T-cell (primary cell): ENCODE data around the gene TSC22D4. TPM values are rescaled to one million over a fixed set of nuclear protein-coding genes. Genes with fewer than 3 reads are reported as not detected.
A peak's percentile ranks its signal among the peaks of the same experiment; 100 is the strongest.

ENCODE experiments used
- ATAC-seq, 4 experiments: fragments of 200-7000 bp in 3 of 4; fragments of 150-1000 bp in 1 of 4; cut with Tn5 transposase; replicated peaks in 1 of 4; 1 replicate in 3 of 4; 2 replicates in 1 of 4; pipeline ENCODE4 v1.10.0; 2021; ENCODE audit warnings: moderate library complexity in 3 of 4, mild to moderate bottlenecking in 2 of 4, moderate number of reproducible peaks in 1 of 4
- CTCF ChIA-PET, 2 donors: fragments of 300-600 bp; sonication (Branson Sonifier 250); formaldehyde crosslinking; loops; one replicate each; lab custom pipeline; 2022; ENCODE audit warnings: antibody characterized with exemption in 2 of 2; lab: Charles Lee
- POLR2A ChIA-PET, 2 donors: fragments of 300-600 bp; sonication (Branson Sonifier 250); formaldehyde crosslinking; loops; one replicate each; lab custom pipeline; 2022; ENCODE audit warnings: antibody characterized with exemption in 2 of 2; lab: Charles Lee
- DNase-seq, 35 experiments: peaks; one replicate each; pipeline versions ENCODE4 v3.0.0 to v3.0.0-alpha.2; 2013 to 2023
- H3K27ac ChIP-seq: one replicate; pipeline ENCODE4 v1.5.1; 2013; ENCODE audit warnings: low read length
- H3K27me3 ChIP-seq, 2 experiments: replicated peaks in 1 of 2; 1 replicate in 1 of 2; 2 replicates in 1 of 2; pipeline versions ENCODE4 v1.6.1 to v1.7.0; 2013; ENCODE audit warnings: low read length in 1 of 2, mixed read lengths in 1 of 2; ENCODE audit not compliant: control insufficient read depth in 2 of 2, insufficient read depth in 2 of 2; ENCODE audit errors: extremely low read depth in 1 of 2
- H3K36me3 ChIP-seq, 2 donors: 1 replicate in 1 of 2; 2 replicates in 1 of 2; pipeline versions ENCODE4 v1.6.1 to v1.7.0; 2013; ENCODE audit warnings: low read length in 1 of 2; ENCODE audit not compliant: control insufficient read depth in 2 of 2, insufficient read depth in 1 of 2; ENCODE audit errors: extremely low read depth in 1 of 2
- H3K4me1 ChIP-seq, 2 experiments: 1 replicate in 1 of 2; 2 replicates in 1 of 2; pipeline versions ENCODE4 v1.6.1 to v1.7.0; 2013; ENCODE audit warnings: low read length in 2 of 2, mixed read lengths in 1 of 2; ENCODE audit not compliant: insufficient read depth in 2 of 2, control insufficient read depth in 1 of 2; ENCODE audit errors: extremely low read depth in 1 of 2
- H3K4me3 ChIP-seq, 2 donors: 1 replicate in 1 of 2; 2 replicates in 1 of 2; pipeline versions ENCODE4 v1.5.1 to v1.7.0; 2013; ENCODE audit warnings: mild to moderate bottlenecking in 2 of 2, low read length in 1 of 2, moderate library complexity in 1 of 2; ENCODE audit not compliant: control insufficient read depth in 1 of 2; ENCODE audit errors: extremely low read depth in 1 of 2
- H3K9me3 ChIP-seq: 2 replicates; pipeline ENCODE4 v1.7.0; 2013
- H3K27ac Mint-ChIP-seq, 2 donors: one replicate each; pipeline ENCODE4 v1.8.0; 2020 to 2021; ENCODE audit warnings: mild to moderate bottlenecking in 2 of 2, mixed read lengths in 2 of 2
- H3K27me3 Mint-ChIP-seq, 2 donors: one replicate each; pipeline ENCODE4 v1.8.0; 2021 to 2022; ENCODE audit warnings: mixed read lengths in 2 of 2
- H3K36me3 Mint-ChIP-seq: one replicate; pipeline ENCODE4 v1.8.0; 2021; ENCODE audit warnings: mixed read lengths
- H3K4me1 Mint-ChIP-seq, 3 donors: one replicate each; pipeline ENCODE4 v1.8.0; 2020 to 2022; ENCODE audit warnings: mixed read lengths in 3 of 3, mild to moderate bottlenecking in 1 of 3
- H3K4me3 Mint-ChIP-seq, 3 donors: one replicate each; pipeline ENCODE4 v1.8.0; 2020 to 2022; ENCODE audit warnings: mild to moderate bottlenecking in 3 of 3, mixed read lengths in 3 of 3, moderate library complexity in 3 of 3
- H3K9me3 Mint-ChIP-seq, 3 donors: one replicate each; pipeline ENCODE4 v1.8.0; 2020 to 2022; ENCODE audit warnings: mixed read lengths in 3 of 3
- WGBS: methylation state at CpG from one replicate; pipeline ENCODE4 v1.1.5; 2013; ENCODE audit warnings: missing lambda C conversion rate; ENCODE audit not compliant: insufficient coverage; 5-methylcytosine and 5-hydroxymethylcytosine counted together
- total RNA-seq, 35 experiments: library from RNA in 6 of 35; stranded (reverse) in 6 of 35; fragments of 120-200 nt in 1 of 35; gene quantifications; one replicate each; pipeline versions ENCODE4 v1.2.1 to v1.2.4 and lab custom pipeline; 2013 to 2026

The TSC22D4 gene
- total RNA-seq, 5 donors from 2014 or later (not counting 1 experiment from before 2014, with no cell fraction given) = 85.2 to 160 (median 148) TPM

DNA sequence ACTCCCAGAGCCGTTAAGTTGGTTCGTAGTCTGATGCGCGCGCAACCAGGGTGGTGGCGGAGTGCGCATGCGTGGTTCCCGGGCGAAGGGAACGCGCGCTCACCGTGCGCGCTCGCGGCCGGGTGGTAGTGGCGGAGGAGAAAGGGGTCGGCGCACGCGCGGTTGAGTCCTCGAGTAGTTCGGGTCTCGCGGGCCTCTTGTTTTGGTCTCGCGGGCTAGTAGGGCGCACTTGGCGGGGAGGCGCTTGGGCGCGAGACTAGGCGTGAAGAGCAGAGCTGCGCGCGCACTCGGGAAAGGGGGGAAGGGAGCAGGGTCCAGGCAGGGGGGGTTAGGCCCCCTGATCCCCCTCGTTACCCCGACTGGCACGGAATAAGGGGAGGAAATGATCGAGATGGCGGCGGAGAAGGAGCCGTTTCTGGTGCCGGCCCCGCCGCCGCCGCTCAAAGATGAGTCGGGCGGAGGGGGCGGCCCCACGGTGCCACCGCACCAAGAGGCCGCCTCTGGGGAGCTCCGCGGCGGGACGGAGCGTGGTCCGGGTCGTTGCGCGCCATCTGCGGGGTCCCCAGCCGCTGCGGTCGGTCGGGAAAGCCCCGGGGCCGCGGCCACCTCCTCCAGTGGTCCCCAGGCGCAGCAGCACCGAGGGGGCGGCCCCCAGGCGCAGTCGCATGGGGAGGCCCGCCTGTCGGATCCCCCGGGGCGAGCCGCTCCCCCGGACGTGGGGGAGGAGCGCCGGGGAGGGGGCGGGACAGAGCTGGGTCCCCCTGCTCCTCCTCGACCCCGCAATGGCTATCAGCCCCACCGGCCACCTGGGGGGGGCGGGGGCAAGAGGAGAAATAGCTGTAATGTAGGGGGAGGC is 49.1 kb downstream of the TSC22D4 start, which contains the start of gene MEPCE:
TSS of gene MEPCE (plus strand) at position 195 of the 856 bp plus-strand sequence. CDS start at position 383, 188 bp downstream.
- H3K27me3 Mint-ChIP-seq = no peaks in the 10 kb centered on the region
- Histone ChIP-seq H3K36me3 (peaks cover 7 to 36% of the 10 kb centered on the region in 2 donors), H3K27me3 (peaks cover 0 to 4% of the 10 kb centered on the region in 2 experiments), H3K4me3 (peak within 1 kb of the TSS; percentile 74 to 99), H3K4me1 (peaks cover 21 to 56% of the 10 kb centered on the region in 2 experiments), H3K27ac (peak within 1 kb of the TSS; percentile 93), H3K9me3 (no peaks in the 10 kb centered on the region)
- H3K4me1 Mint-ChIP-seq = peaks cover 48 to 66% (median 55%) of the 10 kb centered on the region in 3 donors
- no peaks in the 10 kb centered on the region for H3K9me3 Mint-ChIP-seq
- peak; percentile 45 to 51 (median 47) for ATAC-seq
- H3K4me3 Mint-ChIP-seq = peak within 1 kb of the TSS; percentile 94 to 97 (median 95)
- DNase-seq = peak; percentile 94 to 99 (median 97)
- peaks cover 22% of the 10 kb centered on the region for H3K36me3 Mint-ChIP-seq
- ChIA-PET CTCF (interaction anchor here (0.6 to 1.1 kb wide), 3 partner anchors 39 to 275 kb away, joined by 3 to 7 read pairs (median 3); no protein-coding TSS in a partner anchor), POLR2A (interaction anchor here (0.6 to 1.4 kb wide), 12 partner anchors 20 to 1059 kb away, joined by 3 to 5 read pairs (median 3); partner anchors contain the start of genes GPC2 (in 1 of the 2), LAMTOR4 (in 1 of the 2), MOSPD3 (in 1 of the 2) and TSC22D4 (in 1 of the 2))
- H3K27ac Mint-ChIP-seq = peak within 1 kb of the TSS; percentile 100
- WGBS = under 1% methylated on average over 83 of the region's 95 CpGs

DNA sequence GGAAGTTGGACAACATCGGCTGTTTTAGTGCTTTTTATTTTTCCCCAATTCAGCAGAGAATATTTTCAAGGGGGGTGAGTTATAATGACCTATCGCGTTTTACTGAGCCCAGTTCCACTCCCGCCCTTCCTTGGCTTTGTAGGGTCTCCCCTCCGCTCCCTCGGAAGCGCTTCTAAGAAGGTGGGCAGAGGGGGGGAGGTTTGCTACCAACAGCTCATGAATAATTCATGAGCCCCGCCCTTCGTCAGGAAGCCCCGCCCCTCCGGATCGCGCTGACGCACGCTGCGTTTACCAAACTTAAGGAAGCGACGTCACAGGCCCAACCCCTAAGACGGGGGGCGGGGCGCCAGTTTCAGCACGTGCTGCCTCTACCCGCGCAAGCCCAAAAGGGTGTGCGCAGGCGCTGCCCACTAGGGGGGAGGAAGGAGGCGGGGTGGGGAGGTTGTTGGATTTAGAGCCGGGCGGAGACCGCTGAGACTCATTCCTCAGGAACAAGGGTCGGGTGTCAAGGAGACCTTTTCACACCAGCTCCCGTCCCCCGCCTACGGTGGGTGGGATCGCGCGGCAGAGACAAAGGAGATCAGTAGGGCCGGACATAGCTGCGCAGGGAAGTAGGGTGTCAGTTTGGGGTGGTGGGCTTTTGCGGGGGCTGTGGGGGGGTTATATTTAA is 49.9 kb downstream of the TSC22D4 start:
- Histone ChIP-seq H3K4me1 (peaks cover 14 to 48% of the 10 kb centered on the region in 2 experiments), H3K9me3 (no peaks in the 10 kb centered on the region), H3K4me3 (peak overlapping the region; percentile 74 to 99), H3K27ac (peak overlapping the region; percentile 93), H3K36me3 (peaks cover 2 to 31% of the 10 kb centered on the region in 2 donors), H3K27me3 (peaks cover 0 to 4% of the 10 kb centered on the region in 2 experiments)
- CTCF ChIA-PET = interaction anchor here in 1 of 2 donors (0.5 to 1.1 kb wide), 4 partner anchors 21 to 276 kb away, joined by 3 read pairs; no protein-coding TSS in a partner anchor
- peak; percentile 100 for DNase-seq
- H3K27me3 Mint-ChIP-seq = no peaks in the 10 kb centered on the region
- POLR2A ChIA-PET = interaction anchor here (0.6 to 1.4 kb wide), 11 partner anchors 21 to 727 kb away, joined by 3 to 5 read pairs (median 3); partner anchors contain the start of genes LAMTOR4 (in 1 of the 2), MOSPD3 (in 1 of the 2) and UFSP1 (in 1 of the 2)
- peak; percentile 58 to 73 (median 66) for ATAC-seq
- H3K9me3 Mint-ChIP-seq = no peaks in the 10 kb centered on the region
- under 1% methylated on average over 26 of the region's 40 CpGs for WGBS
- H3K4me3 Mint-ChIP-seq = peak overlapping the region; percentile 94 to 97 (median 95)
- peaks cover 18% of the 10 kb centered on the region for H3K36me3 Mint-ChIP-seq
- peaks cover 41 to 58% (median 47%) of the 10 kb centered on the region in 3 donors for H3K4me1 Mint-ChIP-seq
- peak overlapping the region; percentile 100 for H3K27ac Mint-ChIP-seq

DNA sequence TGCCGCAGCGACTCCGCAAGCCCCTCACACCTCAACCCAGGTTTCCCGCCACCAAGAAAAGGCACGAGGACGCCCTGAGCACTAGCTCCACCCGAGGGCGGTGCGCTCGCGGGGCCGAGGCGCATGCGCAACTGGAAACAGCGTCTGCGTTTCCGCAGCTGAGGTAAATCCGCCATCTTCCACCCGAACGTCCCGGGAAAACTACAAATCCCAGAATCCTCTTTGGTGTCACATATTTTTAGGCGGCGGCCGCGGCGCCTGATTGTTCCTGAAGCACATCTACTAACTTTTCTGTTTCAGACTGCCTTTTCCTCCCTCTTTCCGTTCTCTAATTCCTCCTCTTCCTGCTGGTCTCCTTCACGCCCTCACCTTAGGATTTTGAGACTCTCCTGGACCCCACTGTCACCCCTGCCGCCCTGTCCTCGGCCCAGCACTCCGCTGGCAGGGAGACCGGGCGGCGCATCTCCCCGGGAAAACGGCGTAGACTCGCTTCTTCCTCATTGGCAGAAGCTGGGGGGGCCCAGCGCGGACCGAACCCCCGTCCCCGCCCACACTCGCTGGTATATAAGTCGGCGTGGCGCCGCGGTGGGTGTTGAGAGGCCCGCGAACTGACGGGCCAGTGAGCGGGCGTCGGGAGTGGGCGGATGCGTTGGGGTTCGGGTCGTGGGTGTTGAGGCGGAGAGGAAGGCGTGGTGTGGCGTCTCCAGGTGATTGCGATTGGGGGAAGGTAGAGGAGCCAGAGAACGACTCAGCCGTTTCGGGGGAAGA is 50.6 kb downstream of the TSC22D4 start, which contains the start of gene ZCWPW1:
TSS of gene ZCWPW1 (minus strand) at position 505 of the 768 bp plus-strand sequence. CDS start 8,054 bp downstream, outside the sequence.
- peaks cover 11 to 41% of the 10 kb centered on the region in 2 experiments for H3K4me1 ChIP-seq
- H3K27ac Mint-ChIP-seq = peak within 1 kb of the TSS; percentile 100
- ChIA-PET CTCF (interaction anchor here (0.5 to 1.1 kb wide), 7 partner anchors 8 to 409 kb away, joined by 3 to 4 read pairs (median 3); partner anchors contain the start of gene PPP1R35 (in 1 of the 2)), POLR2A (interaction anchor here (0.6 to 1.4 kb wide), 10 partner anchors 13 to 728 kb away, joined by 3 to 4 read pairs (median 3); partner anchors contain the start of genes LAMTOR4 (in 1 of the 2), MOSPD3 (in 1 of the 2) and UFSP1 (in 1 of the 2))
- H3K36me3 Mint-ChIP-seq = peaks cover 12% of the 10 kb centered on the region
- no peaks in the 10 kb centered on the region for H3K27me3 Mint-ChIP-seq
- WGBS = under 1% methylated on average over 63 of the region's 66 CpGs
- peaks cover 33 to 51% (median 40%) of the 10 kb centered on the region in 3 donors for H3K4me1 Mint-ChIP-seq
- peak within 1 kb of the TSS; percentile 74 to 99 for H3K4me3 ChIP-seq
- no peaks in the 10 kb centered on the region for H3K9me3 Mint-ChIP-seq
- H3K27me3 ChIP-seq = peaks cover 0 to 4% of the 10 kb centered on the region in 2 experiments
- DNase-seq (peak; percentile 95 to 99 (median 97)), ATAC-seq (peak; percentile 62 to 66 (median 62))
- peaks cover 0 to 24% of the 10 kb centered on the region in 2 donors for H3K36me3 ChIP-seq
- peak within 1 kb of the TSS; percentile 94 to 97 (median 95) for H3K4me3 Mint-ChIP-seq
- no peaks in the 10 kb centered on the region for H3K9me3 ChIP-seq
- H3K27ac ChIP-seq = peak within 1 kb of the TSS; percentile 93

- H3K36me3 Mint-ChIP-seq = peaks cover 8% of the 10 kb centered on the region
- no peaks in the 10 kb centered on the region for H3K9me3 Mint-ChIP-seq
These were observed 51.2 kb downstream of the TSC22D4 start for GRCh38 chr7:100427762-100428198.

GRCh38 chr7:100426516-100426915 is 52.5 kb downstream of the TSC22D4 start:
- peaks cover 3 to 6% of the 10 kb centered on the region in 2 donors for H3K36me3 ChIP-seq
- ATAC-seq = no peak

More at GRCh38 chr7:100427762-100428198, 51.2 kb downstream of the TSC22D4 start:
- peaks cover 0 to 18% of the 10 kb centered on the region in 2 donors for H3K36me3 ChIP-seq
- Mint-ChIP-seq H3K4me3 (peak overlapping the region; percentile 94 to 97 (median 95)), H3K27ac (peak overlapping the region; percentile 100), H3K4me1 (peaks cover 30 to 45% (median 34%) of the 10 kb centered on the region in 3 donors), H3K27me3 (no peaks in the 10 kb centered on the region)
- DNase-seq (no peak), ATAC-seq (no peak)
- peak overlapping the region; percentile 93 for H3K27ac ChIP-seq
- WGBS = 100% methylated on average over 1 of the region's 16 CpGs
- POLR2A ChIA-PET = interaction anchor here in 1 of 2 donors (0.7 to 0.9 kb wide), 2 partner anchors 14 to 156 kb away, joined by 3 to 4 read pairs; no protein-coding TSS in a partner anchor
- CTCF ChIA-PET = interaction anchor here (0.6 to 1.1 kb wide), 4 partner anchors 9 to 410 kb away, joined by 3 to 4 read pairs (median 4); partner anchors contain the start of gene PPP1R35 (in 1 of the 2)
- no peaks in the 10 kb centered on the region for H3K9me3 ChIP-seq
- peak overlapping the region in 1 of 2 donors; percentile 99 for H3K4me3 ChIP-seq
- H3K4me1 ChIP-seq = peaks cover 11 to 35% of the 10 kb centered on the region in 2 experiments
- peaks cover 0 to 4% of the 10 kb centered on the region in 2 experiments for H3K27me3 ChIP-seq

More at GRCh38 chr7:100426516-100426915, 52.5 kb downstream of the TSC22D4 start:
- POLR2A ChIA-PET = no interaction called here
- Mint-ChIP-seq H3K27ac (no peak overlapping the region), H3K9me3 (no peaks in the 10 kb centered on the region), H3K4me3 (no peak overlapping the region), H3K27me3 (no peaks in the 10 kb centered on the region), H3K4me1 (peaks cover 17 to 32% (median 22%) of the 10 kb centered on the region in 3 donors), H3K36me3 (peaks cover 3% of the 10 kb centered on the region)
- no peak for DNase-seq
- H3K27ac ChIP-seq = no peak overlapping the region
- CTCF ChIA-PET = no interaction called here
- peaks cover 2 to 23% of the 10 kb centered on the region in 2 experiments for H3K4me1 ChIP-seq
- H3K9me3 ChIP-seq = no peaks in the 10 kb centered on the region
- peaks cover 0 to 4% of the 10 kb centered on the region in 2 experiments for H3K27me3 ChIP-seq
- no peak overlapping the region for H3K4me3 ChIP-seq
